DMS53 treated with DMSO at 0.1 percent for 48 hours (cell line): Measurements from ENCODE around the gene PCDHA3.
"Not testable (repeated sequence)": the region's sequence is repeated elsewhere in the genome, so short reads cannot be mapped to it uniquely, and the experiment has no call there.

Experiments used
- DNase-seq: peaks from one replicate; lab custom pipeline; 2025; ENCODE audit not compliant: unreplicated experiment; lab: John Stamatoyannopoulos, UW

The PCDHA3 gene

DNA sequence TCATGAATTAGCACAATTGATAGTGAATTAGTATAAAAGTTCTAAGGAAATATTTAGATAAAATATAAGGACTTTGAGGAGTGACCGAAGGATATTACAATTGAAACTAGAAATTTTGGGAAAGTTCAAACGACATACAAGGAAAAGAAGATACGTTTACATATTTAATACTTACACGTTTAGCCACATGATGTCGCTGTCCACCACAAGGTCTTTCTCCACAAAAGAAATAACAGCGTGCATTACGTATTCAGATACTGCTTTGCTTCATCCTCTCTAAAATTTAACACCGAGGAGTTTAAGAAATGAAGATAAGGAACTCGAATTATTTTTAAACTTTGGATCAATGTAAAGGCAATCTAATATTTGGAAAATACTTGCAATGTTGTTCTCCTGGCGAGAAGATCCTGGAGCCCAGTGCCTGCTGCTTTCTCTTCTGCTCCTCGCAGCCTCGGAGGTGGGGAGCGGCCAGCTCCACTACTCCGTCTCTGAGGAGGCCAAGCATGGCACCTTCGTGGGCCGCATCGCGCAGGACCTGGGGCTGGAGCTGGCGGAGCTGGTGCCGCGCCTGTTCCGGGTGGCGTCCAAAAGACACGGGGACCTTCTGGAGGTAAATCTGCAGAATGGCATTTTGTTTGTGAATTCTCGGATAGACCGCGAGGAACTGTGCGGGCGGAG, at the start of gene PCDHA3:
Gene PCDHA3, plus strand, starts transcription at position 242 of the 678 bp plus-strand sequence.
- peak; percentile 88 for DNase-seq

DNA sequence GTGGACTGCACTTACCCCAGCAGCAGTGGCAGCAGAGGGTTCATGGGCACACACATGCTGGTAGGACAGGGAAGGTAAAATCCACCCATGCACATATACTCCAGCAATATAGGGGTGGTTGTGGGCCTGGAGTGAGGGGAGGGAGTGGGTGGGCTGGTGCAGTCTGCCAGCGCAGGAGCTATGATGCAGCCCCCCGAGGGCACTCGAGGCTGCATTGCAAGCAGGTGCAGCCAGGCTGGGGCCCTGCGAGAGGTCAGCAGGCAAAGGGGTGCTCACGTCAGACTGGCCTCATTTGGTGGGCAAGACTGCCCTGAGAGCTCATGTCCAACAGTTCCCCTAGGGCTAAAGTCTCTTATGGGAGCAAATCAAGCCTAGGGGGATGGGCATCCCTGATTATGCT, 47.3 kb upstream of the PCDHA3 start:
- no peak for DNase-seq

DNA sequence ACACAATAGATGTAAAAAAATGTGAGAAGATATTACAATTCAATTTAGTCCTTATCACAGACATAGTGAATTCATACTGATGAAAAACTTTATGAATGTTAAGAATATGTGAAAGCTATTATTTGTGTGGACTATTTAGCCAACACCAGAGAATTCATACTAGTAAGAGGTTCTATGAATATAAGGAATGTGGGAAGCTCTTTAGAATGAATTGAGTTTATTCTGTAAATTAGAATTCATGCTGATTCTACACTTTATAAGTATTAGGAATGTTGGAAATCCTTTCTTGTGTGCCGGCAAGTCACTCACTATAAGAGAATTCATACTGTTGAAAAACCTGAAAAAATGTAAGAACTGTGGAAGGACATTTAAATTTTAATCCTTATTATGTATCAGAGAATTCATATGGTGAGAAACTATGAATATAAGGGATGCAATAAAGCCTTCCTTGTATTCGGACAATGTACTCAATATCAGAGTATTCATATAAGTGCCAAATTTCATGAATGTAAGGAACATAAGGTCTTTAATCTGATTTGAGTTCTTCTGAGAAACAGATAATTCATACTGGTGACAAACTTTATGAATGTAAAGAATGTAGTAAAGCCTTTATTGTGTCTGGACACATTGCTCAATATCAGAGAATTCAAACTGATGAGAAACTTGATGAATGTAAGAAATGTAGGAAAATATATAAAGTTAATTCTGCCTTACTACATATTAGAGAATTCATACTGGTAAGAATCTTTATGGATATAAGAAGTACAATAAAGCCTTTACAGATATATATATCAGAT, 36.5 kb upstream of the PCDHA3 start:
- no peak for DNase-seq

GRCh38 chr5:140767444-140767843, 33.4 kb upstream of the PCDHA3 start:
- no peak for DNase-seq

GRCh38 chr5:140780512-140780911, 20.3 kb upstream of the PCDHA3 start:
- no peak for DNase-seq

DNA sequence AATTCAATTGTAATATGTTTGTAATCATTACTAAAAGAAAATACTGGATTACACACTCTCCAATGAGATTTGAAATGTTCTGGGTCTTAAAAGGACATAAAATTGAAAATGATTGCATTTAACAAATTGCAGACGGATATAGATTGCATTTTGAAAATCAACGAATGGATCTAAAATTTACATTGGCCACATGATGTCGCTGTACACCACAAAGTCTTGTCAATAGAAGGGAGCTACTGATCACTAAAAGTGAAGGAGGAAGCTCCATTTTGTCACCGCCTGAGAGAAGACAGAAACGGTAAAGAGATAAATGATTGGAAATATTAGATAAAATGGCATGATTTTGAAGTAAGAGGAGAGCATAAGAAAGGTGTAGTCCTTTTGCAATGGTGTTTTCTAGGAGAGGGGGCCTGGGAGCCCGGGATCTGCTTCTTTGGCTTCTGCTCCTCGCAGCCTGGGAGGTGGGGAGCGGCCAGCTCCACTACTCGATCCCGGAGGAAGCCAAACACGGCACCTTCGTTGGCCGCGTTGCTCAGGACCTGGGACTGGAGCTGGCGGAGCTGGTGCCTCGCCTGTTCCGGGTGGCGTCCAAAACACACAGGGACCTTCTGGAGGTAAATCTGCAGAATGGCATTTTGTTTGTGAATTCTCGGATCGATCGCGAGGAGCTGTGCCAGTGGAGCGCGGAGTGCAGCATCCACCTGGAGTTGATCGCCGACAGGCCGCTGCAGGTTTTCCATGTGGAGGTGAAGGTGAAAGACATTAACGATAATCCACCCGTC, 14.8 kb upstream of the PCDHA3 start, which contains the start of gene PCDHA1:
Gene PCDHA1, plus strand, starts transcription at position 236 of the 782 bp plus-strand sequence.
- DNase-seq = peak; percentile 89

- DNase-seq = not testable (repeated sequence)
These were observed 13.4 kb upstream of the PCDHA3 start for GRCh38 chr5:140787422-140787821.

GRCh38 chr5:140787849-140788504, 12.9 kb upstream of the PCDHA3 start:
- not testable (repeated sequence) for DNase-seq

- no peak for DNase-seq
These were observed 9.8 kb upstream of the PCDHA3 start for GRCh38 chr5:140791089-140791488.

- DNase-seq = peak; percentile 91
These were observed 6.1 kb upstream of the PCDHA3 start, which contains the start of gene PCDHA2 for GRCh38 chr5:140794595-140795258. Gene PCDHA2, plus strand, starts transcription at chr5:140794852.

DNA sequence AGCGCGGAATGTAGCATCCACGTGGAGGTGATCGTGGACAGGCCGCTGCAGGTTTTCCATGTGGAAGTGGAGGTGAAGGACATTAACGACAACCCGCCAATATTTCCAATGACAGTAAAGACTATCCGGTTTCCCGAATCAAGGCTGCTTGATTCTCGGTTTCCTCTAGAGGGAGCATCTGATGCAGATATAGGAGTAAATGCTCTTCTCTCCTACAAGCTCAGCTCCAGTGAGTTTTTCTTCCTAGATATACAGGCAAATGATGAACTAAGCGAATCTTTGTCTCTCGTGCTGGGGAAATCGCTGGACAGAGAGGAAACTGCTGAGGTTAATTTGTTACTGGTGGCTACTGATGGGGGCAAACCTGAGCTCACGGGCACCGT, 5.6 kb upstream of the PCDHA3 start:
- DNase-seq = peak; percentile 82

GRCh38 chr5:140796072-140796717, 4.7 kb upstream of the PCDHA3 start:
- DNase-seq = not testable (repeated sequence)

GRCh38 chr5:140796718-140797095, 4.2 kb upstream of the PCDHA3 start:
- DNase-seq = no peak

DNA sequence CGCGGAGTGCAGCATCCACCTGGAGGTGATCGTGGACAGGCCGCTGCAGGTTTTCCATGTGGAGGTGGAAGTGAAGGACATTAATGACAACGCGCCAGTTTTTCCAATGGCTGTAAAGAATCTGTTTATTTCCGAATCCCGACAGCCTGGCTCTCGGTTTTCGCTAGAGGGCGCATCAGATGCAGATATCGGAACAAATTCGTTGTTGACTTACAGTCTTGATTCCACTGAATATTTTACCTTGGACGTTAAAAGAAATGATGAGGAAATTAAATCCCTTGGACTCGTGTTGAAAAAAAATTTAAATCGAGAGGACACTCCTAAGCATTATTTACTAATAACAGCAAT, 611 bp downstream of the PCDHA3 start:
- DNase-seq = peak; percentile 79

- DNase-seq = not testable (repeated sequence)
These were observed 1.5 kb downstream of the PCDHA3 start for GRCh38 chr5:140802381-140802780.

GRCh38 chr5:140802781-140803271, 2.0 kb downstream of the PCDHA3 start:
- no peak for DNase-seq

DNA sequence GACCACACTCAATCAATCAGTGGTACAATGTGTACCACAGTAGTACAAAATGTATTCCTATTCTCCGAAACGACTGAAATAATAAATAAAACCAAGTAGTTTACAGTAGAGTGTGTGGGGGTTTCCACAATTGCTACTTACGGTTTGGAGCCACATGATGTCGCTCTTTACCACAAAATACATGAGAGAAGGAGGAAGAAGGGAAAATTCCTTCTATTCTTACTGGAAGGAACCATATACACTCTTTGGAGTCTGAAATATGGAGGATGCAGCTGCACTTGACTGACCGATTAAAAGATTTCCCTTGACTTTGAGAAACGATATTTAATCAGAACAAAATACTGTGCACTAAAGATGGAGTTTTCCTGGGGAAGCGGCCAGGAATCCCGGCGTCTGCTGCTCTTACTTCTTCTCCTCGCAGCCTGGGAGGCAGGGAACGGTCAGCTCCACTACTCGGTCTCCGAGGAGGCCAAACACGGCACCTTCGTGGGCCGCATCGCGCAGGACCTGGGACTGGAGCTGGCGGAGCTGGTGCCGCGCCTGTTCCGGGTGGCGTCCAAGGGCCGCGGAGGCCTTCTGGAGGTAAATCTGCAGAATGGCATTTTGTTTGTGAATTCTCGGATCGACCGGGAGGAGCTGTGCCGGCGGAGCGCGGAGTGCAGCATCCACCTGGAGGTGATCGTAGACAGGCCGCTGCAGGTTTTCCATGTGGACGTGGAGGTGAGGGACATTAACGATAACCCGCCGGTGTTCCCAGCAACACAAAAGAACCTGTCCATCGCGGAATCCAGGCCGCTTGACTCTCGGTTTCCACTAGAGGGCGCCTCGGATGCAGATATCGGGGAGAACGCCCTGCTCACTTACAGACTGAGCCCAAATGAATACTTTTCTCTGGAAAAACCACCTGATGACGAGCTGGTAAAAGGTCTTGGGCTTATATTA, 6.2 kb downstream of the PCDHA3 start, which contains the start of gene PCDHA4:
Gene PCDHA4, plus strand, starts transcription at position 235 of the 942 bp plus-strand sequence.
- peak; percentile 77 for DNase-seq

DNA sequence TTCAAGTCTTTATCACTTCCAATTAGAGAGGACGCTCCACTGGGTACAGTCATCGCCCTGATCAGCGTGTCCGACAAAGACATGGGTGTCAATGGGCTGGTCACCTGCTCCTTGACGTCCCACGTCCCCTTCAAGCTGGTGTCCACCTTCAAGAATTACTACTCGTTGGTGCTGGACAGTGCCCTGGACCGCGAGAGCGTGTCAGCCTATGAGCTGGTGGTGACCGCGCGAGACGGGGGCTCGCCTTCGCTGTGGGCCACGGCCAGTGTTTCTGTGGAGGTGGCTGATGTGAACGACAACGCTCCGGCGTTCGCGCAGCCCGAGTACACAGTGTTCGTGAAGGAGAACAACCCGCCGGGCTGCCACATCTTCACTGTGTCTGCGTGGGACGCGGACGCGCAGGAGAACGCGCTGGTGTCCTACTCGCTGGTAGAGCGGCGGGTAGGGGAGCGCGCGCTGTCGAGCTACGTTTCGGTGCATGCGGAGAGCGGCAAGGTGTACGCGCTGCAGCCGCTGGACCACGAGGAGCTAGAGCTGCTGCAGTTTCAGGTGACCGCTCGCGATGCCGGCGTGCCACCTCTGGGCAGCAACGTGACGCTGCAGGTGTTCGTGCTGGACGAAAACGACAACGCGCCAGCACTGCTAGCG, 7.5 kb downstream of the PCDHA3 start:
- DNase-seq = not testable (repeated sequence)
